Endothelial cell of umbilical vein (primary cell): ENCODE data around the gene LCN9. TPM values are rescaled to one million over a fixed set of nuclear protein-coding genes. Genes with fewer than 3 reads are reported as not detected.

Experiments
- BruUV-seq: library from RNA; stranded (reverse); fragments of 400-500 nt; replicated peaks from 2 replicates; lab custom pipeline; 2021; lab: Mats Ljungman, UMichigan
- CTCF ChIA-PET: fragments of 300-600, 350-600 bp; sonication (Branson Sonifier 250); formaldehyde crosslinking; loops from one replicate; lab custom pipeline; 2021; ENCODE audit warnings: antibody characterized with exemption, inconsistent platforms; lab: Charles Lee
- POLR2A ChIA-PET: fragments of 300-600, 350-600 bp; sonication (Branson Sonifier 250); formaldehyde crosslinking; loops from one replicate; lab custom pipeline; 2021; ENCODE audit warnings: antibody characterized with exemption, inconsistent platforms; lab: Charles Lee
- DNase-seq: peaks from one replicate; pipeline ENCODE4 v3.0.0-alpha.2; 2011; ENCODE audit warnings: low read depth, low spot score
- FAIRE-seq: peaks from 2 replicates; lab custom pipeline; 2011; peaks lifted over from hg19 to GRCh38; lab: Jason Lieb, UNC
- H2AFZ ChIP-seq: 2 replicates; pipeline ENCODE4 v1.6.0; 2012; ENCODE audit warnings: low read depth, low read length, control low read depth, inconsistent platforms
- H3K27ac ChIP-seq: 2 replicates; pipeline ENCODE4 v1.5.1; 2011; ENCODE audit warnings: low read depth, mild to moderate bottlenecking, control low read depth, low read length, moderate library complexity; ENCODE audit not compliant: insufficient read depth
- H3K27me3 ChIP-seq, 2 experiments: 2 replicates each; pipeline versions ENCODE4 v1.6.0 to v1.6.1; 2011; ENCODE audit warnings: low read length in 2 of 2, mixed read lengths in 1 of 2; ENCODE audit not compliant: control insufficient read depth in 2 of 2, insufficient read depth in 2 of 2
- H3K36me3 ChIP-seq, 2 experiments: 2 replicates in 1 of 2; 3 replicates in 1 of 2; pipeline ENCODE4 v1.5.1; 2011; ENCODE audit warnings: low read length in 2 of 2, mild to moderate bottlenecking in 1 of 2, moderate library complexity in 1 of 2; ENCODE audit not compliant: control insufficient read depth in 2 of 2, insufficient read depth in 2 of 2; ENCODE audit errors: extremely low read depth in 1 of 2
- H3K4me1 ChIP-seq: 3 replicates; pipeline ENCODE4 v1.5.1; 2011; ENCODE audit warnings: mild to moderate bottlenecking, low read length; ENCODE audit not compliant: control insufficient read depth, insufficient read depth; ENCODE audit errors: extremely low read depth
- H3K4me2 ChIP-seq: 2 replicates; pipeline ENCODE4 v1.6.1; 2011; ENCODE audit warnings: low read length, control low read depth, mixed read lengths; ENCODE audit not compliant: insufficient read depth
- H3K4me3 ChIP-seq, 3 experiments: fragments of 200-600 bp in 1 of 3; sonication (generic), shearing (Covaris generic) in 1 of 3; replicated peaks in 1 of 3; 2 replicates each; pipeline ENCODE4 v1.5.1; 2011 to 2016; ENCODE audit warnings: control low read depth in 3 of 3, low read length in 3 of 3, mild to moderate bottlenecking in 2 of 3, inconsistent platforms in 1 of 3, low read depth in 1 of 3, moderate library complexity in 1 of 3; ENCODE audit not compliant: insufficient read depth in 1 of 3
- H3K79me2 ChIP-seq: 2 replicates; pipeline ENCODE4 v1.6.0; 2012; ENCODE audit warnings: low read length, inconsistent platforms; ENCODE audit not compliant: control insufficient read depth, insufficient read depth
- H3K9ac ChIP-seq: replicated peaks from 2 replicates; pipeline ENCODE3; 2011; ENCODE audit warnings: low read length, control low read depth; ENCODE audit not compliant: insufficient read depth; ENCODE audit errors: extremely low read depth
- H3K9me1 ChIP-seq: replicated peaks from 3 replicates; pipeline ENCODE4 v1.6.0; 2011; ENCODE audit warnings: mild to moderate bottlenecking, low read length; ENCODE audit not compliant: control insufficient read depth, insufficient read depth; ENCODE audit errors: extremely low read depth
- H3K9me3 ChIP-seq: replicated peaks from 2 replicates; pipeline ENCODE4 v1.5.1; 2012; ENCODE audit warnings: low read length, inconsistent platforms; ENCODE audit not compliant: control insufficient read depth, insufficient read depth
- H4K20me1 ChIP-seq: replicated peaks from 2 replicates; pipeline ENCODE3; 2011; ENCODE audit warnings: mild to moderate bottlenecking, low read length; ENCODE audit not compliant: control insufficient read depth, insufficient read depth; ENCODE audit errors: extremely low read depth
- CTCF ChIP-seq, 2 donors: IDR thresholded peaks; 1 replicate in 1 of 2; 2 replicates in 1 of 2; pipeline ENCODE4 v1.5.1; 2011; ENCODE audit warnings: low read length in 2 of 2, mild to moderate bottlenecking in 2 of 2, moderate library complexity in 2 of 2, control low read depth in 1 of 2, inconsistent platforms in 1 of 2, low read depth in 1 of 2; ENCODE audit not compliant: insufficient read depth in 1 of 2; ENCODE audit errors: extremely low read depth in 1 of 2
- EZH2 ChIP-seq: IDR thresholded peaks from 2 replicates; pipeline ENCODE4 v1.6.1; 2012; ENCODE audit warnings: borderline replicate concordance, low read depth, mild to moderate bottlenecking, moderate library complexity, low read length, inconsistent platforms; ENCODE audit not compliant: severe bottlenecking
- FOS ChIP-seq: IDR thresholded peaks from 2 replicates; pipeline ENCODE4 v1.6.1; 2011; ENCODE audit warnings: mild to moderate bottlenecking, low read length, moderate library complexity, borderline replicate concordance; ENCODE audit not compliant: insufficient read depth
- GATA2 ChIP-seq: IDR thresholded peaks from 2 replicates; pipeline ENCODE4 v1.7.0; 2011; ENCODE audit warnings: low read depth, mild to moderate bottlenecking, moderate library complexity, mixed read lengths, low read length; ENCODE audit not compliant: insufficient read length, insufficient read depth
- JUN ChIP-seq: IDR thresholded peaks from 2 replicates; pipeline ENCODE4 v1.6.1; 2011; ENCODE audit warnings: borderline replicate concordance, low read depth; ENCODE audit not compliant: insufficient read length, insufficient read depth
- MYC ChIP-seq: IDR thresholded peaks from one replicate; pipeline ENCODE4 v1.6.1; 2011; ENCODE audit warnings: mild to moderate bottlenecking, low read depth, low read length
- POLR2A ChIP-seq: IDR thresholded peaks from 2 replicates; pipeline ENCODE4 v1.6.1; 2012; ENCODE audit warnings: low read depth, mild to moderate bottlenecking, control low read depth, low read length
- dilution Hi-C: fragments of 300-500 bp; cut with MboI; formaldehyde crosslinking; loops from one replicate; pipeline ENCODE4 v1.15.0; 2019; ENCODE audit warnings: low sequenced_read_pairs; ENCODE audit not compliant: extremely low pct_ligation_motif_present
- intact Hi-C: fragments of 100-400 bp; cut with micrococcal nuclease; formaldehyde crosslinking; loops from one replicate; pipeline ENCODE4 v1.10.0; 2022
- polyA plus RNA-seq, 4 experiments: library from polyadenylated mRNA; depleted of rRNA in 3 of 4; stranded (reverse) in 3 of 4; unstranded in 1 of 4; fragments of >200 nt; gene quantifications; 2 replicates each; pipeline versions ENCODE4 v1.2.1 to v1.2.3, GENCODE V29; 2011 to 2012; ENCODE audit warnings: missing spikeins in 1 of 4
- total RNA-seq: library from RNA; stranded (reverse); gene quantifications from 2 replicates; pipeline ENCODE4 v1.2.3, GENCODE V29; 2021

The LCN9 gene
- total and polyA plus RNA-seq, 2 donors (not counting 3 experiments of a cell fraction or from before 2014, with no cell fraction given): not detected

GRCh38 chr9:135665795-135666189, 2.7 kb downstream of the LCN9 start:
- Histone ChIP-seq H3K9me3 (no peaks in the 10 kb centered on the region), H3K9me1 (no peaks in the 10 kb centered on the region), H2AFZ (no peak overlapping the region), H3K27ac (no peak overlapping the region), H3K9ac (no peak overlapping the region), H3K4me3 (no peak overlapping the region), H3K4me2 (no peak overlapping the region), H4K20me1 (no peaks in the 10 kb centered on the region), H3K27me3 (no peaks in the 10 kb centered on the region), H3K4me1 (no peaks in the 10 kb centered on the region), H3K79me2 (no peaks in the 10 kb centered on the region), H3K36me3 (no peaks in the 10 kb centered on the region)
- ChIA-PET CTCF (no interaction called here), POLR2A (no interaction called here)
- DNase-seq: no peak
- intact Hi-C loops: no loop called here
- no TSS peak for BruUV-seq
- dilution Hi-C loops: no loop called here
- TF ChIP-seq EZH2 (no peak), GATA2 (no peak), FOS (no peak), POLR2A (no peak)
- FAIRE-seq: no peak

GRCh38 chr9:135666534-135667462, 3.7 kb downstream of the LCN9 start:
- Histone ChIP-seq H3K27me3 (no peaks in the 10 kb centered on the region), H3K4me2 (no peak overlapping the region), H3K79me2 (no peaks in the 10 kb centered on the region), H3K4me3 (no peak overlapping the region), H3K27ac (no peak overlapping the region), H2AFZ (no peak overlapping the region), H3K9me3 (no peaks in the 10 kb centered on the region), H4K20me1 (no peaks in the 10 kb centered on the region), H3K9ac (no peak overlapping the region), H3K4me1 (no peaks in the 10 kb centered on the region), H3K9me1 (no peaks in the 10 kb centered on the region), H3K36me3 (no peaks in the 10 kb centered on the region)
- BruUV-seq: no TSS peak
- DNase-seq (no peak), FAIRE-seq (no peak)
- ChIA-PET CTCF (interaction anchor here (0.9 kb wide), 1 partner anchor 9 kb away, joined by 3 read pairs; no protein-coding TSS in a partner anchor), POLR2A (no interaction called here)
- dilution Hi-C loops (no loop called here), intact Hi-C loops (no loop called here)
- TF ChIP-seq GATA2 (no peak), JUN (no peak), FOS (no peak), MYC (no peak), CTCF (IDR thresholded peaks at IDR 0.05; ENCODE audit: extremely low read depth in 1 of 2, insufficient read depth in 1 of 2, low read depth in 1 of 2, low read length in 2 of 2) (no peak)
